HL-60/S4 treated with retinoic acid at 250 ng/mL for 4 days and 3 days (cell line): ENCODE measurements around the gene SCAMP3.

ENCODE experiments used
- in situ Hi-C: fragments of 300-500 bp; cut with MboI; formaldehyde crosslinking; loops from 2 replicates; pipeline ENCODE4 v1.7.0; 2022; ENCODE audit warnings: low sequenced_read_pairs

Gene SCAMP3

GRCh38 chr1:155207806-155208540 is 54.2 kb downstream of the SCAMP3 start, which contains the start of gene THBS3:
THBS3 (minus strand) TSS chr1:155207897; CDS start chr1:155207876, 21 bp downstream.
- in situ Hi-C loops: no loop called here

- in situ Hi-C loops: no loop called here
Observed at GRCh38 chr1:155206891-155207805, 55.0 kb downstream of the SCAMP3 start.
